ENCODE data around the gene CDH24. TPM values are rescaled to one million over a fixed set of nuclear protein-coding genes. Genes with fewer than 3 reads are reported as not detected.

Gene CDH24
- total RNA-seq, 1 experiment from 2014 or later, result 17.9 TPM

- ChIA-PET CTCF (interaction anchor here (0.8 to 3.9 kb wide), 5 partner anchors 17 to 39 kb away, joined by 3 to 24 read pairs (median 9); partner anchors contain the start of gene PSMB11), POLR2A (no interaction called here)
- Mint-ChIP-seq H3K4me3 (no peak overlapping the region), H3K36me3 (peaks cover 37% of the 10 kb centered on the region), H3K27ac (peak overlapping the region; percentile 78), H3K27me3 (ENCODE audit: low read depth) (no peaks in the 10 kb centered on the region), H3K4me1 (peaks cover 19% of the 10 kb centered on the region), H3K9me3 (no peaks in the 10 kb centered on the region)
- ATAC-seq (no peak), DNase-seq (ENCODE audit: low spot score) (no peak)
- TF ChIP-seq RELA (CRISPR knock-in tag; IDR thresholded peaks at IDR 0.05; ENCODE audit: borderline replicate concordance), result no peak
- TF ChIP-seq ERG (CRISPR knock-in tag; IDR thresholded peaks at IDR 0.05), result no peak
- TF ChIP-seq IRF2 (CRISPR knock-in tag; IDR thresholded peaks at IDR 0.05; ENCODE audit: borderline replicate concordance, low read depth), result no peak
- TF ChIP-seq GRHL2 (CRISPR knock-in tag; IDR thresholded peaks at IDR 0.05; ENCODE audit: insufficient replicate concordance, severe bottlenecking), result no peak
Measured at GRCh38 chr14:23025151-23025814, 32.0 kb downstream of the CDH24 start.

- Mint-ChIP-seq H3K27ac (peak overlapping the region; percentile 78; the same call in 1 of the 2 replicates), H3K4me1 (peaks cover 19% of the 10 kb centered on the region), H3K9me3 (no peaks in the 10 kb centered on the region), H3K36me3 (peaks cover 37% of the 10 kb centered on the region), H3K27me3 (ENCODE audit: low read depth) (no peaks in the 10 kb centered on the region), H3K4me3 (no peak overlapping the region)
- CTCF ChIA-PET, result interaction anchor here (0.7 to 3.9 kb wide), 9 partner anchors 13 to 70 kb away, joined by 3 to 24 read pairs (median 6); partner anchors contain the start of genes ACIN1 and PSMB11
- POLR2A ChIA-PET, result interaction anchor here (0.7 kb wide), 1 partner anchor 483 kb away, joined by 5 read pairs; no protein-coding TSS in a partner anchor
- TF ChIP-seq MXD4 (CRISPR knock-in tag; IDR thresholded peaks at IDR 0.05; ENCODE audit: borderline replicate concordance), result no peak
- TF ChIP-seq ZNF317 (CRISPR knock-in tag; IDR thresholded peaks at IDR 0.05; ENCODE audit: borderline replicate concordance, low read depth), result no peak
- no peak for TF ChIP-seq MAX (CRISPR knock-in tag; IDR thresholded peaks at IDR 0.05)
- TF ChIP-seq GTF2I (CRISPR knock-in tag; conservative IDR thresholded peaks at IDR 0.05), result no peak
- TF ChIP-seq ZNF219 (CRISPR knock-in tag; IDR thresholded peaks at IDR 0.05; ENCODE audit: borderline replicate concordance), result no peak
- no peak for TF ChIP-seq NR3C1 (CRISPR knock-in tag; conservative IDR thresholded peaks at IDR 0.05; ENCODE audit: low read depth)
- TF ChIP-seq ERG (CRISPR knock-in tag; IDR thresholded peaks at IDR 0.05), result no peak
- no peak for TF ChIP-seq NFATC4 (CRISPR knock-in tag; IDR thresholded peaks at IDR 0.05)
- no peak for TF ChIP-seq PRRX2 (CRISPR knock-in tag; IDR thresholded peaks at IDR 0.05)
- no peak for TF ChIP-seq JAZF1 (CRISPR knock-in tag; IDR thresholded peaks at IDR 0.05)
- TF ChIP-seq IRF2 (CRISPR knock-in tag; IDR thresholded peaks at IDR 0.05; ENCODE audit: borderline replicate concordance, low read depth), result no peak
- ATAC-seq (no peak), DNase-seq (ENCODE audit: low spot score) (no peak)
Measured at GRCh38 chr14:23024612-23025075, 32.7 kb downstream of the CDH24 start.

- peaks cover 16% of the 10 kb centered on the region for H3K4me1 Mint-ChIP-seq
- ATAC-seq (no peak), DNase-seq (ENCODE audit: low spot score) (no peak)
- H3K27me3 Mint-ChIP-seq (ENCODE audit: low read depth), result no peaks in the 10 kb centered on the region
- peaks cover 29% of the 10 kb centered on the region for H3K36me3 Mint-ChIP-seq
- ChIA-PET POLR2A (interaction anchor here (1.2 kb wide), 1 partner anchor 29 kb away, joined by 4 read pairs; no protein-coding TSS in a partner anchor), CTCF (interaction anchor here (0.7 to 3.9 kb wide), 11 partner anchors 17 to 123 kb away, joined by 3 to 24 read pairs (median 5); partner anchors contain the start of genes ACIN1 and PSMB11)
- H3K27ac Mint-ChIP-seq, result no peak overlapping the region; the same call in 1 of the 2 replicates
- no peak overlapping the region for H3K4me3 Mint-ChIP-seq
- H3K9me3 Mint-ChIP-seq, result no peaks in the 10 kb centered on the region
- TF ChIP-seq ATF1 (CRISPR knock-in tag; IDR thresholded peaks at IDR 0.05) (no peak), MXD4 (CRISPR knock-in tag; IDR thresholded peaks at IDR 0.05; ENCODE audit: borderline replicate concordance) (no peak), FOXK1 (CRISPR knock-in tag; IDR thresholded peaks at IDR 0.05) (no peak), CREB1 (CRISPR knock-in tag; IDR thresholded peaks at IDR 0.05) (no peak), FOXP1 (CRISPR knock-in tag; IDR thresholded peaks at IDR 0.05; ENCODE audit: borderline replicate concordance) (no peak), ZNF425 (CRISPR knock-in tag; conservative IDR thresholded peaks at IDR 0.05) (no peak), ZNF138 (CRISPR knock-in tag; conservative IDR thresholded peaks at IDR 0.05) (no peak), ATF3 (CRISPR knock-in tag; conservative IDR thresholded peaks at IDR 0.05) (no peak), FOXP4 (CRISPR knock-in tag; IDR thresholded peaks at IDR 0.05) (no peak), PRRX2 (CRISPR knock-in tag; IDR thresholded peaks at IDR 0.05) (no peak), ZBTB21 (CRISPR knock-in tag; IDR thresholded peaks at IDR 0.05; ENCODE audit: borderline replicate concordance) (no peak)
Measured at GRCh38 chr14:23023795-23024152, 33.5 kb downstream of the CDH24 start.

All from WTC11 (cell line).